ENCODE results near the gene EPHA6.

EPHA6 gene

GRCh38 chr3:97481416-97481815, 667.0 kb downstream of the EPHA6 start:
- TF ChIP-seq ELF4 (IDR thresholded peaks at IDR 0.05) (no peak), L3MBTL2 (conservative IDR thresholded peaks at IDR 0.05) (no peak), SUZ12 (IDR thresholded peaks at IDR 0.05) (no peak), ZNF384 (IDR thresholded peaks at IDR 0.05) (no peak), BHLHE40 (IDR thresholded peaks at IDR 0.05; ENCODE audit: borderline replicate concordance) (no peak), ARNT (IDR thresholded peaks at IDR 0.05) (no peak), LEF1 (IDR thresholded peaks at IDR 0.05; ENCODE audit: borderline replicate concordance) (no peak), FOXM1 (IDR thresholded peaks at IDR 0.05; ENCODE audit: borderline replicate concordance) (no peak), TARDBP (IDR thresholded peaks at IDR 0.05) (no peak)
- ChIA-PET POLR2A (no interaction called here), CTCF (no interaction called here)
- no peak for DNase-seq (ENCODE audit: extremely low spot score)

GRCh38 chr3:97485206-97485605, 670.8 kb downstream of the EPHA6 start:
- TF ChIP-seq L3MBTL2 (conservative IDR thresholded peaks at IDR 0.05): no peak
- no peak for TF ChIP-seq NFRKB (IDR thresholded peaks at IDR 0.05)
- no peak for TF ChIP-seq CTBP1 (IDR thresholded peaks at IDR 0.05; ENCODE audit: borderline replicate concordance)
- no peak for TF ChIP-seq HDGF (IDR thresholded peaks at IDR 0.05; ENCODE audit: borderline replicate concordance)
- no peak for TF ChIP-seq ZNF384 (IDR thresholded peaks at IDR 0.05)
- TF ChIP-seq PKNOX1 (IDR thresholded peaks at IDR 0.05): no peak
- no peak for TF ChIP-seq FOXK2 (IDR thresholded peaks at IDR 0.05)
- TF ChIP-seq TARDBP (IDR thresholded peaks at IDR 0.05): no peak
- POLR2A ChIA-PET: no interaction called here
- CTCF ChIA-PET: no interaction called here
- no peak for DNase-seq (ENCODE audit: extremely low spot score)

GRCh38 chr3:97487587-97487986, 673.2 kb downstream of the EPHA6 start:
- no peak for TF ChIP-seq SP1 (IDR thresholded peaks at IDR 0.05)
- no peak for TF ChIP-seq SUZ12 (IDR thresholded peaks at IDR 0.05)
- TF ChIP-seq L3MBTL2 (conservative IDR thresholded peaks at IDR 0.05): no peak
- TF ChIP-seq NFRKB (IDR thresholded peaks at IDR 0.05): no peak
- no peak for TF ChIP-seq PKNOX1 (IDR thresholded peaks at IDR 0.05)
- no peak for TF ChIP-seq CTBP1 (IDR thresholded peaks at IDR 0.05; ENCODE audit: borderline replicate concordance)
- TF ChIP-seq LEF1 (IDR thresholded peaks at IDR 0.05; ENCODE audit: borderline replicate concordance): no peak
- no peak for TF ChIP-seq FOXA1 (IDR thresholded peaks at IDR 0.05)
- TF ChIP-seq FOXK2 (IDR thresholded peaks at IDR 0.05): no peak
- no peak for TF ChIP-seq ARNT (IDR thresholded peaks at IDR 0.05)
- no peak for TF ChIP-seq ELF4 (IDR thresholded peaks at IDR 0.05)
- TF ChIP-seq ZNF384 (IDR thresholded peaks at IDR 0.05): no peak
- no peak for TF ChIP-seq HDGF (IDR thresholded peaks at IDR 0.05; ENCODE audit: borderline replicate concordance)
- no peak for TF ChIP-seq BHLHE40 (IDR thresholded peaks at IDR 0.05; ENCODE audit: borderline replicate concordance)
- TF ChIP-seq FOXM1 (IDR thresholded peaks at IDR 0.05; ENCODE audit: borderline replicate concordance): no peak
- no peak for TF ChIP-seq TARDBP (IDR thresholded peaks at IDR 0.05)
- ChIA-PET CTCF (no interaction called here), POLR2A (no interaction called here)
- DNase-seq (ENCODE audit: extremely low spot score): no peak

- POLR2A ChIA-PET: no interaction called here
- no peak for TF ChIP-seq BHLHE40 (IDR thresholded peaks at IDR 0.05; ENCODE audit: borderline replicate concordance)
- no peak for TF ChIP-seq TARDBP (IDR thresholded peaks at IDR 0.05)
- TF ChIP-seq SP1 (IDR thresholded peaks at IDR 0.05): no peak
- no peak for TF ChIP-seq PKNOX1 (IDR thresholded peaks at IDR 0.05)
- TF ChIP-seq FOXK2 (IDR thresholded peaks at IDR 0.05): no peak
- TF ChIP-seq ELF4 (IDR thresholded peaks at IDR 0.05): no peak
- no peak for TF ChIP-seq SUZ12 (IDR thresholded peaks at IDR 0.05)
- TF ChIP-seq ARNT (IDR thresholded peaks at IDR 0.05): no peak
- no peak for TF ChIP-seq L3MBTL2 (conservative IDR thresholded peaks at IDR 0.05)
- TF ChIP-seq CTBP1 (IDR thresholded peaks at IDR 0.05; ENCODE audit: borderline replicate concordance): no peak
- TF ChIP-seq FOXM1 (IDR thresholded peaks at IDR 0.05; ENCODE audit: borderline replicate concordance): no peak
- no peak for DNase-seq (ENCODE audit: extremely low spot score)
- CTCF ChIA-PET: interaction anchor here (0.7 kb wide), 1 partner anchor 333 kb away, joined by 4 read pairs; no protein-coding TSS in a partner anchor
Observed at GRCh38 chr3:97488741-97489140, 674.3 kb downstream of the EPHA6 start.

GRCh38 chr3:97495896-97496295, 681.5 kb downstream of the EPHA6 start:
- POLR2A ChIA-PET: no interaction called here
- DNase-seq (ENCODE audit: extremely low spot score): no peak
- CTCF ChIA-PET: no interaction called here
- no peak for TF ChIP-seq SUZ12 (IDR thresholded peaks at IDR 0.05)
- peak; percentile 72 for TF ChIP-seq PKNOX1 (IDR thresholded peaks at IDR 0.05)
- peak; percentile 24; the same call in 1 of the 2 replicates for TF ChIP-seq L3MBTL2 (conservative IDR thresholded peaks at IDR 0.05)
- no peak for TF ChIP-seq FOXM1 (IDR thresholded peaks at IDR 0.05; ENCODE audit: borderline replicate concordance)
- TF ChIP-seq TARDBP (IDR thresholded peaks at IDR 0.05): no peak

GRCh38 chr3:97497138-97497537, 682.7 kb downstream of the EPHA6 start:
- ChIA-PET POLR2A (no interaction called here), CTCF (no interaction called here)
- DNase-seq (ENCODE audit: extremely low spot score): no peak
- TF ChIP-seq LEF1 (IDR thresholded peaks at IDR 0.05; ENCODE audit: borderline replicate concordance): no peak
- TF ChIP-seq NFRKB (IDR thresholded peaks at IDR 0.05): no peak
- TF ChIP-seq L3MBTL2 (conservative IDR thresholded peaks at IDR 0.05): no peak

All from HEK293T (cell line).